Hepatocyte (in vitro differentiated cells): ENCODE data around the gene LINGO1.

Experiments
- EZH2 ChIP-seq: fragments of 200-600 bp; sonication (generic); IDR thresholded peaks from 2 replicates; pipeline ENCODE4 v1.6.1; 2016; ENCODE audit warnings: antibody characterized with exemption, mild to moderate bottlenecking, borderline replicate concordance
- TF ChIP-seq, protein P1 (sequence below): fragments of 200-600 bp; sonication (generic); IDR thresholded peaks from 2 replicates; pipeline ENCODE4 v1.5.1; 2016; ENCODE audit warnings: antibody characterized with exemption, mild to moderate bottlenecking; ENCODE audit not compliant: poor library complexity

DNA sequence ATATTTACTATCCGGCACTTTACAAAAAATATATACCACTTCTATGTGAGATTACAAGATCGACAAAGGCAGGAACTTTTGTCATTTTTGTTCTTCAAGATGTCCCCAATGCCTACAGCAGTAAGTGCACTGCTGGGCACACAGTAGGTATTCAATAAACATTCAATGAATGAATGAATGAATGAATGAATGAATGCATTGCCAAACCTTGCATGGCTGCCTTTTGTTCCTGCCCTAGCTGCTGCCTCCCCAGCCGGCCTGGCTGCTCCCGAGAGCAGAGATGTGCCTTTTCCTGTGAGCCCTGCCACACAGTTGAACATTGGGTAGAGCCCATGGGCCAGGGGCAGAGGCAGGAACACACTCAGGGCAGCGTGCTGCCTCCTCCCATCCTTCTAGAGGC, 37.5 kb downstream of the LINGO1 start:
- TF ChIP-seq EZH2, result no peak
- TF ChIP-seq, protein P1, sequence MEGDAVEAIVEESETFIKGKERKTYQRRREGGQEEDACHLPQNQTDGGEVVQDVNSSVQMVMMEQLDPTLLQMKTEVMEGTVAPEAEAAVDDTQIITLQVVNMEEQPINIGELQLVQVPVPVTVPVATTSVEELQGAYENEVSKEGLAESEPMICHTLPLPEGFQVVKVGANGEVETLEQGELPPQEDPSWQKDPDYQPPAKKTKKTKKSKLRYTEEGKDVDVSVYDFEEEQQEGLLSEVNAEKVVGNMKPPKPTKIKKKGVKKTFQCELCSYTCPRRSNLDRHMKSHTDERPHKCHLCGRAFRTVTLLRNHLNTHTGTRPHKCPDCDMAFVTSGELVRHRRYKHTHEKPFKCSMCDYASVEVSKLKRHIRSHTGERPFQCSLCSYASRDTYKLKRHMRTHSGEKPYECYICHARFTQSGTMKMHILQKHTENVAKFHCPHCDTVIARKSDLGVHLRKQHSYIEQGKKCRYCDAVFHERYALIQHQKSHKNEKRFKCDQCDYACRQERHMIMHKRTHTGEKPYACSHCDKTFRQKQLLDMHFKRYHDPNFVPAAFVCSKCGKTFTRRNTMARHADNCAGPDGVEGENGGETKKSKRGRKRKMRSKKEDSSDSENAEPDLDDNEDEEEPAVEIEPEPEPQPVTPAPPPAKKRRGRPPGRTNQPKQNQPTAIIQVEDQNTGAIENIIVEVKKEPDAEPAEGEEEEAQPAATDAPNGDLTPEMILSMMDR, result no peak
